H1 (cell line): ENCODE results near the gene GRIK4. TPM values are rescaled to one million over a fixed set of nuclear protein-coding genes. Genes with fewer than 3 reads are reported as not detected.

Source experiments
- CREB1 ChIP-seq: IDR thresholded peaks from 2 replicates; pipeline ENCODE4 v1.6.1; 2012; ENCODE audit warnings: inconsistent platforms
- KDM4A ChIP-seq: IDR thresholded peaks from one replicate; pipeline ENCODE4 v1.7.1; 2012; ENCODE audit warnings: low read depth, mild to moderate bottlenecking, moderate library complexity, low read length, inconsistent platforms; ENCODE audit not compliant: severe bottlenecking
- RBBP5 ChIP-seq: IDR thresholded peaks from 2 replicates; pipeline ENCODE4 v1.7.1; 2012; ENCODE audit warnings: low read depth, mild to moderate bottlenecking, inconsistent platforms, low read length, moderate library complexity, borderline replicate concordance
- TAF7 ChIP-seq: optimal IDR thresholded peaks from 2 replicates; pipeline ENCODE3; 2011; ENCODE audit warnings: low read depth, mild to moderate bottlenecking, inconsistent platforms, low read length, moderate library complexity, borderline replicate concordance
- polyA plus RNA-seq, 7 experiments: library from polyadenylated mRNA; depleted of rRNA in 3 of 7; stranded (reverse) in 5 of 7; unstranded in 2 of 7; fragments of >200 nt in 5 of 7; fragments of 200-250 nt in 2 of 7; gene quantifications; 1 replicate in 5 of 7; 2 replicates in 1 of 7; 4 replicates in 1 of 7; pipeline versions ENCODE4 v1.2.1 to v1.2.3, GENCODE V29; 2011 to 2013; ENCODE audit warnings: missing spikeins in 2 of 7, mixed read lengths in 2 of 7
- total RNA-seq: library from RNA; stranded (reverse); fragmentation: NEBNext Ultra II Directional; extraction: Animal tissue kit (Norgen Biotek cat#: 25700); gene quantifications from 2 replicates; pipeline ENCODE4 v1.2.1, GENCODE V29; 2021
- TF ChIP-seq, protein P1 (sequence below): fragments of 300-600 bp; sonication (generic); IDR thresholded peaks from 2 replicates; pipeline ENCODE4 v1.7.1; 2012; ENCODE audit warnings: low read length, moderate library complexity, mild to moderate bottlenecking, inconsistent platforms; ENCODE audit not compliant: insufficient replicate concordance
- TF ChIP-seq, protein P2 (sequence below), 3 experiments: IDR thresholded peaks; 1 replicate in 2 of 3; 2 replicates in 1 of 3; pipeline versions ENCODE4 v1.5.1 to v1.6.1; 2011; ENCODE audit warnings: low read length in 3 of 3, mild to moderate bottlenecking in 3 of 3, inconsistent platforms in 2 of 3, low read depth in 1 of 3, moderate library complexity in 1 of 3; ENCODE audit not compliant: insufficient read depth in 1 of 3; ENCODE audit errors: control extremely low read depth in 1 of 3

The GRIK4 gene
- total and polyA plus RNA-seq, 2 of the 8 experiments (the other 6 are each of a cell fraction or from before 2014, with no cell fraction given) = 1.2 to 2.9 TPM

DNA sequence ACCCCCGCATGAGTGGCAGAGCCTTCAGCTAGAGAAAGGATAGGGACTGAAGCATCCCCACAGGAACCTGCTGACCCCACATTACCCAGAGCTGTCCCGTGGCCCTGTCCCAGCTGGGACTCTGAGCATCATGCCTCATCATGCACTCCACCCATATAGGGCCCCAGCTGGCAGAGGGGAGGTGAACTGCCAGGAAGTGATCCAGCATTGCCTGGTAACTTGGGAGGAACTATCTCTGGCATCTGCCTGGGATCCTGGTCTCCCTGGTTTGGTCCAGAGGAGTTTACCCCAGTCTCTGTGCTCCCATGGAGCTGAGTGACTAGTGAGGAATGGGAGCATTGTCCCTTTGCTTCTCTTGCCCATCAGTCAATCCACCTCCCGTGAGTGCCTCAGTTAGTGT is 228.8 kb downstream of the GRIK4 start (continued):
- TF ChIP-seq, protein P1, sequence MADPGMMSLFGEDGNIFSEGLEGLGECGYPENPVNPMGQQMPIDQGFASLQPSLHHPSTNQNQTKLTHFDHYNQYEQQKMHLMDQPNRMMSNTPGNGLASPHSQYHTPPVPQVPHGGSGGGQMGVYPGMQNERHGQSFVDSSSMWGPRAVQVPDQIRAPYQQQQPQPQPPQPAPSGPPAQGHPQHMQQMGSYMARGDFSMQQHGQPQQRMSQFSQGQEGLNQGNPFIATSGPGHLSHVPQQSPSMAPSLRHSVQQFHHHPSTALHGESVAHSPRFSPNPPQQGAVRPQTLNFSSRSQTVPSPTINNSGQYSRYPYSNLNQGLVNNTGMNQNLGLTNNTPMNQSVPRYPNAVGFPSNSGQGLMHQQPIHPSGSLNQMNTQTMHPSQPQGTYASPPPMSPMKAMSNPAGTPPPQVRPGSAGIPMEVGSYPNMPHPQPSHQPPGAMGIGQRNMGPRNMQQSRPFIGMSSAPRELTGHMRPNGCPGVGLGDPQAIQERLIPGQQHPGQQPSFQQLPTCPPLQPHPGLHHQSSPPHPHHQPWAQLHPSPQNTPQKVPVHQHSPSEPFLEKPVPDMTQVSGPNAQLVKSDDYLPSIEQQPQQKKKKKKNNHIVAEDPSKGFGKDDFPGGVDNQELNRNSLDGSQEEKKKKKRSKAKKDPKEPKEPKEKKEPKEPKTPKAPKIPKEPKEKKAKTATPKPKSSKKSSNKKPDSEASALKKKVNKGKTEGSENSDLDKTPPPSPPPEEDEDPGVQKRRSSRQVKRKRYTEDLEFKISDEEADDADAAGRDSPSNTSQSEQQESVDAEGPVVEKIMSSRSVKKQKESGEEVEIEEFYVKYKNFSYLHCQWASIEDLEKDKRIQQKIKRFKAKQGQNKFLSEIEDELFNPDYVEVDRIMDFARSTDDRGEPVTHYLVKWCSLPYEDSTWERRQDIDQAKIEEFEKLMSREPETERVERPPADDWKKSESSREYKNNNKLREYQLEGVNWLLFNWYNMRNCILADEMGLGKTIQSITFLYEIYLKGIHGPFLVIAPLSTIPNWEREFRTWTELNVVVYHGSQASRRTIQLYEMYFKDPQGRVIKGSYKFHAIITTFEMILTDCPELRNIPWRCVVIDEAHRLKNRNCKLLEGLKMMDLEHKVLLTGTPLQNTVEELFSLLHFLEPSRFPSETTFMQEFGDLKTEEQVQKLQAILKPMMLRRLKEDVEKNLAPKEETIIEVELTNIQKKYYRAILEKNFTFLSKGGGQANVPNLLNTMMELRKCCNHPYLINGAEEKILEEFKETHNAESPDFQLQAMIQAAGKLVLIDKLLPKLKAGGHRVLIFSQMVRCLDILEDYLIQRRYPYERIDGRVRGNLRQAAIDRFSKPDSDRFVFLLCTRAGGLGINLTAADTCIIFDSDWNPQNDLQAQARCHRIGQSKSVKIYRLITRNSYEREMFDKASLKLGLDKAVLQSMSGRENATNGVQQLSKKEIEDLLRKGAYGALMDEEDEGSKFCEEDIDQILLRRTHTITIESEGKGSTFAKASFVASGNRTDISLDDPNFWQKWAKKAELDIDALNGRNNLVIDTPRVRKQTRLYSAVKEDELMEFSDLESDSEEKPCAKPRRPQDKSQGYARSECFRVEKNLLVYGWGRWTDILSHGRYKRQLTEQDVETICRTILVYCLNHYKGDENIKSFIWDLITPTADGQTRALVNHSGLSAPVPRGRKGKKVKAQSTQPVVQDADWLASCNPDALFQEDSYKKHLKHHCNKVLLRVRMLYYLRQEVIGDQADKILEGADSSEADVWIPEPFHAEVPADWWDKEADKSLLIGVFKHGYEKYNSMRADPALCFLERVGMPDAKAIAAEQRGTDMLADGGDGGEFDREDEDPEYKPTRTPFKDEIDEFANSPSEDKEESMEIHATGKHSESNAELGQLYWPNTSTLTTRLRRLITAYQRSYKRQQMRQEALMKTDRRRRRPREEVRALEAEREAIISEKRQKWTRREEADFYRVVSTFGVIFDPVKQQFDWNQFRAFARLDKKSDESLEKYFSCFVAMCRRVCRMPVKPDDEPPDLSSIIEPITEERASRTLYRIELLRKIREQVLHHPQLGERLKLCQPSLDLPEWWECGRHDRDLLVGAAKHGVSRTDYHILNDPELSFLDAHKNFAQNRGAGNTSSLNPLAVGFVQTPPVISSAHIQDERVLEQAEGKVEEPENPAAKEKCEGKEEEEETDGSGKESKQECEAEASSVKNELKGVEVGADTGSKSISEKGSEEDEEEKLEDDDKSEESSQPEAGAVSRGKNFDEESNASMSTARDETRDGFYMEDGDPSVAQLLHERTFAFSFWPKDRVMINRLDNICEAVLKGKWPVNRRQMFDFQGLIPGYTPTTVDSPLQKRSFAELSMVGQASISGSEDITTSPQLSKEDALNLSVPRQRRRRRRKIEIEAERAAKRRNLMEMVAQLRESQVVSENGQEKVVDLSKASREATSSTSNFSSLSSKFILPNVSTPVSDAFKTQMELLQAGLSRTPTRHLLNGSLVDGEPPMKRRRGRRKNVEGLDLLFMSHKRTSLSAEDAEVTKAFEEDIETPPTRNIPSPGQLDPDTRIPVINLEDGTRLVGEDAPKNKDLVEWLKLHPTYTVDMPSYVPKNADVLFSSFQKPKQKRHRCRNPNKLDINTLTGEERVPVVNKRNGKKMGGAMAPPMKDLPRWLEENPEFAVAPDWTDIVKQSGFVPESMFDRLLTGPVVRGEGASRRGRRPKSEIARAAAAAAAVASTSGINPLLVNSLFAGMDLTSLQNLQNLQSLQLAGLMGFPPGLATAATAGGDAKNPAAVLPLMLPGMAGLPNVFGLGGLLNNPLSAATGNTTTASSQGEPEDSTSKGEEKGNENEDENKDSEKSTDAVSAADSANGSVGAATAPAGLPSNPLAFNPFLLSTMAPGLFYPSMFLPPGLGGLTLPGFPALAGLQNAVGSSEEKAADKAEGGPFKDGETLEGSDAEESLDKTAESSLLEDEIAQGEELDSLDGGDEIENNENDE = no peak
- TF ChIP-seq KDM4A = no peak
- TF ChIP-seq, protein P2, sequence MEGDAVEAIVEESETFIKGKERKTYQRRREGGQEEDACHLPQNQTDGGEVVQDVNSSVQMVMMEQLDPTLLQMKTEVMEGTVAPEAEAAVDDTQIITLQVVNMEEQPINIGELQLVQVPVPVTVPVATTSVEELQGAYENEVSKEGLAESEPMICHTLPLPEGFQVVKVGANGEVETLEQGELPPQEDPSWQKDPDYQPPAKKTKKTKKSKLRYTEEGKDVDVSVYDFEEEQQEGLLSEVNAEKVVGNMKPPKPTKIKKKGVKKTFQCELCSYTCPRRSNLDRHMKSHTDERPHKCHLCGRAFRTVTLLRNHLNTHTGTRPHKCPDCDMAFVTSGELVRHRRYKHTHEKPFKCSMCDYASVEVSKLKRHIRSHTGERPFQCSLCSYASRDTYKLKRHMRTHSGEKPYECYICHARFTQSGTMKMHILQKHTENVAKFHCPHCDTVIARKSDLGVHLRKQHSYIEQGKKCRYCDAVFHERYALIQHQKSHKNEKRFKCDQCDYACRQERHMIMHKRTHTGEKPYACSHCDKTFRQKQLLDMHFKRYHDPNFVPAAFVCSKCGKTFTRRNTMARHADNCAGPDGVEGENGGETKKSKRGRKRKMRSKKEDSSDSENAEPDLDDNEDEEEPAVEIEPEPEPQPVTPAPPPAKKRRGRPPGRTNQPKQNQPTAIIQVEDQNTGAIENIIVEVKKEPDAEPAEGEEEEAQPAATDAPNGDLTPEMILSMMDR (IDR thresholded peaks at IDR 0.05; ENCODE audit: control extremely low read depth in 1 of 3, insufficient read depth in 1 of 3, low read depth in 1 of 3, low read length in 3 of 3) = no peak
- TF ChIP-seq TAF7 = no peak
- no peak for TF ChIP-seq RBBP5
- no peak for TF ChIP-seq CREB1
